Heart left ventricle (tissue), 13 donors: Measurements from ENCODE around the gene EIF3A.

Experiments used
- POLR2A ChIP-seq, 2 donors: fragments of 450-650 bp; IDR thresholded peaks; one replicate each; pipeline ENCODE4 v1.6.1; 2017; ENCODE audit warnings: antibody characterized with exemption in 2 of 2, mild to moderate bottlenecking in 2 of 2, moderate library complexity in 2 of 2
- TF ChIP-seq, protein P1 (sequence below), 12 donors: fragments of 200-600 bp; sonication (generic) in 4 of 12; IDR thresholded peaks; one replicate each; pipeline versions ENCODE4 v1.5.0 to v1.8.0; 2018 to 2022; ENCODE audit warnings: antibody characterized with exemption in 12 of 12, mild to moderate bottlenecking in 5 of 12
- donor health status: ischemic (EF 13 %, LVEDD 7.1; RV severe dilation, severe dysfunction).
- donor health status: DM: no; HTN: yes; CAD: no.
- donor health status: DM: no; HTN: no; CAD: no.
- donor health status: ischemic (EF 25% LVEDD 6.9; RV normal size, moderate dysfunction).
- donor health status: ischemic (EF 25% LVEDD 5.7; RV mildly dilated, moderate dysfunction).
- donor health status: ischemic (EF 35%, LVEDD 5.7; RV mildly dilated, moderate dysfunction).
- donor health status: nonischemic (EF 11% LVEDD 7.7; RV severe dilation, severe dysfunction).
- donor health status: DM: yes; HTN: yes; CAD: no.
- donor health status: PGD.
- donor health status: ischemic (EF 29% LVEDD 5.4; RV normal size, mild dysfunction).
- donor health status: nonischemic (EF 23%, LVEDD 6.1; RV moderate dilation, normal function).

DNA sequence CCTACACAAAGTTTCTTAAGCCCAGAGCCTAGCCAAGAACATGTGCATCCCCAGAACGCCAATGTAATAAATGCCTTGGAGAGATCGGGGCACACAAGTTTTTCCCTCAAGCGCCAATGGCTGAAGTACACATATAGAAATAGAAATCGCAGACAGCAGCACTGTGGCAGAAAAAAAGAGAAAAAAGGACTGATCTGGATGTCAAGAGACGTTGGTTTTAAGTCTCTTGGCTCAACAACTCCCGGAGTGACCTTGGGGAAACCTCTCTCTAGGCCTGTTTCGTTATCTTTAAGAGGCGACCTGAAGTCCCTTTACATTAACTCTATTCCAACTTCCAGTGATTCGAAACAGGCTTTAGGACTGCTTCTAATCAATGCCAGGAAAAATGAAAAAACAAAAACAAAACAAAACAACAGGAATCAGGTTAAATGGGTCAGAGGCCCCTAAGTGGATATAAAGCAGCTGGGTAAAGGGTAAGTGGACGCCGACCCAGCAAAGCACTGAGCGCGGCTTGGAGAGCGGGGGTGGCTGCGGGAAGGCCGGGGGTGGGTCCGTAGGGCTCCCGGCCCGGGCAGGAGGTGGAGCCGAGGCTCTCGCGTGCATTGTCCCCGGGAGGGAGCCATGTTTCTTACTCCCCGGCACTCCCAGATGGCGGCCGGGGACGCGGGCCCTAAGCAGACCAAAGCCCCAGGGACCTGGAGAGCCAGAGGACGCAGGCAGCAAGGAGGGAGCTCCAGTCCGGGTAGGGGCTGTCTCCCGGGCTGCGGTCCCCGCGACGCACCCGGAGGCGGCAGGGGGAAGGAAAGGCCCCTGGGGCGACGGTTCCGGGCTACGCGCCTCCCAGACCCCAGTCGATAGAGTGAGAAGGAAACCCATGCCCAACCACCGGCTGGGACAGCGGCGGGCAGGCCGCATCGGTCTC is 757 bp downstream of the EIF3A start:
- TF ChIP-seq, protein P1, sequence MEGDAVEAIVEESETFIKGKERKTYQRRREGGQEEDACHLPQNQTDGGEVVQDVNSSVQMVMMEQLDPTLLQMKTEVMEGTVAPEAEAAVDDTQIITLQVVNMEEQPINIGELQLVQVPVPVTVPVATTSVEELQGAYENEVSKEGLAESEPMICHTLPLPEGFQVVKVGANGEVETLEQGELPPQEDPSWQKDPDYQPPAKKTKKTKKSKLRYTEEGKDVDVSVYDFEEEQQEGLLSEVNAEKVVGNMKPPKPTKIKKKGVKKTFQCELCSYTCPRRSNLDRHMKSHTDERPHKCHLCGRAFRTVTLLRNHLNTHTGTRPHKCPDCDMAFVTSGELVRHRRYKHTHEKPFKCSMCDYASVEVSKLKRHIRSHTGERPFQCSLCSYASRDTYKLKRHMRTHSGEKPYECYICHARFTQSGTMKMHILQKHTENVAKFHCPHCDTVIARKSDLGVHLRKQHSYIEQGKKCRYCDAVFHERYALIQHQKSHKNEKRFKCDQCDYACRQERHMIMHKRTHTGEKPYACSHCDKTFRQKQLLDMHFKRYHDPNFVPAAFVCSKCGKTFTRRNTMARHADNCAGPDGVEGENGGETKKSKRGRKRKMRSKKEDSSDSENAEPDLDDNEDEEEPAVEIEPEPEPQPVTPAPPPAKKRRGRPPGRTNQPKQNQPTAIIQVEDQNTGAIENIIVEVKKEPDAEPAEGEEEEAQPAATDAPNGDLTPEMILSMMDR (IDR thresholded peaks at IDR 0.05), result no peak
- TF ChIP-seq POLR2A (IDR thresholded peaks at IDR 0.05), result no peak
